IMR-90 (cell line): ENCODE measurements around the gene ALPK3. TPM values are rescaled to one million over a fixed set of nuclear protein-coding genes. Genes with fewer than 3 reads are reported as not detected.

ENCODE experiments used
- ATAC-seq: fragments of 200-7000 bp; cut with Tn5 transposase; 2 replicates; pipeline ENCODE4 v1.9.1; 2020; ENCODE audit warnings: low read depth, mild to moderate bottlenecking, moderate library complexity
- BruUV-seq: library from RNA; stranded (reverse); fragments of 400-500 nt; replicated peaks from 2 replicates; lab custom pipeline; 2021; lab: Mats Ljungman, UMichigan
- CTCF ChIA-PET: fragments of 300-600 bp; formaldehyde crosslinking; extraction: SDS; loops from one replicate; lab custom pipeline; 2021; ENCODE audit warnings: antibody characterized with exemption; lab: Yijun Ruan, JAX
- POLR2A ChIA-PET: fragments of 300-600 bp; sonication (Branson Sonifier 250); formaldehyde crosslinking; loops from one replicate; lab custom pipeline; 2022; ENCODE audit warnings: antibody characterized with exemption; ENCODE audit not compliant: unreplicated experiment; lab: Charles Lee
- DNase-seq: peaks from one replicate; pipeline ENCODE4 v3.0.0; 2013
- H2AFZ ChIP-seq: replicated peaks from 2 replicates; pipeline ENCODE3; 2013; ENCODE audit warnings: low read length, mild to moderate bottlenecking; ENCODE audit not compliant: poor library complexity
- H2AK5ac ChIP-seq: 2 replicates; pipeline ENCODE4 v1.6.1; 2013; ENCODE audit warnings: low read depth, low read length, inconsistent platforms
- H2AK9ac ChIP-seq: replicated peaks from 2 replicates; pipeline ENCODE3; 2013; ENCODE audit warnings: mild to moderate bottlenecking, low read depth, low read length, moderate library complexity; ENCODE audit not compliant: poor library complexity
- H2BK120ac ChIP-seq: 2 replicates; pipeline ENCODE4 v1.6.1; 2013; ENCODE audit warnings: low read depth, low read length, inconsistent platforms
- H2BK15ac ChIP-seq: 3 replicates; pipeline ENCODE4 v1.6.1; 2013; ENCODE audit warnings: low read depth, low read length, inconsistent platforms
- H2BK20ac ChIP-seq: 2 replicates; pipeline ENCODE4 v1.6.1; 2013; ENCODE audit warnings: low read depth, mild to moderate bottlenecking, inconsistent platforms, low read length, moderate library complexity
- H2BK5ac ChIP-seq: 2 replicates; pipeline ENCODE4 v1.6.1; 2013; ENCODE audit warnings: mild to moderate bottlenecking, low read depth, low read length, inconsistent platforms; ENCODE audit not compliant: poor library complexity, severe bottlenecking
- H3K14ac ChIP-seq: replicated peaks from 2 replicates; pipeline ENCODE4 v1.6.1; 2013; ENCODE audit warnings: low read depth, low read length, inconsistent platforms
- H3K18ac ChIP-seq: 2 replicates; pipeline ENCODE4 v1.6.1; 2013; ENCODE audit warnings: low read depth, low read length, control low read depth
- H3K23ac ChIP-seq: 2 replicates; pipeline ENCODE4 v1.6.1; 2013; ENCODE audit warnings: low read depth, low read length, inconsistent platforms
- H3K27ac ChIP-seq: 2 replicates; pipeline ENCODE4 v1.5.1; 2013; ENCODE audit warnings: mild to moderate bottlenecking, control low read depth, low read length; ENCODE audit not compliant: insufficient read depth
- H3K27me3 ChIP-seq: 2 replicates; pipeline ENCODE4 v1.6.1; 2013; ENCODE audit warnings: low read length; ENCODE audit not compliant: control insufficient read depth, insufficient read depth
- H3K36me3 ChIP-seq: 2 replicates; pipeline ENCODE4 v1.6.1; 2013; ENCODE audit warnings: low read length, mixed read lengths; ENCODE audit not compliant: control insufficient read depth, insufficient read depth
- H3K4ac ChIP-seq: 2 replicates; pipeline ENCODE4 v1.6.1; 2013; ENCODE audit warnings: low read depth, low read length, inconsistent platforms
- H3K4me1 ChIP-seq: 2 replicates; pipeline ENCODE4 v1.6.1; 2013; ENCODE audit warnings: low read length, mixed read lengths; ENCODE audit not compliant: control insufficient read depth, insufficient read depth
- H3K4me2 ChIP-seq: 2 replicates; pipeline ENCODE4 v1.6.1; 2013; ENCODE audit warnings: low read depth, mild to moderate bottlenecking, control low read depth, low read length, moderate library complexity
- H3K4me3 ChIP-seq: 2 replicates; pipeline ENCODE4 v1.5.1; 2013; ENCODE audit warnings: low read depth, mild to moderate bottlenecking, control low read depth, low read length, moderate library complexity; ENCODE audit not compliant: insufficient read depth
- H3K56ac ChIP-seq: 2 replicates; pipeline ENCODE4 v1.6.1; 2013; ENCODE audit warnings: low read length, inconsistent platforms; ENCODE audit not compliant: insufficient read depth; ENCODE audit errors: extremely low read depth
- H3K79me1 ChIP-seq, 2 experiments: 2 replicates each; pipeline ENCODE4 v1.6.1; 2013; ENCODE audit warnings: low read length in 2 of 2, inconsistent platforms in 1 of 2, low read depth in 1 of 2
- H3K9ac ChIP-seq: 2 replicates; pipeline ENCODE4 v1.6.1; 2013; ENCODE audit warnings: low read depth, low read length, control low read depth
- H3K9me1 ChIP-seq: 2 replicates; pipeline ENCODE4 v1.6.1; 2013; ENCODE audit warnings: low read length, inconsistent platforms; ENCODE audit not compliant: insufficient read depth
- H3K9me3 ChIP-seq: 2 replicates; pipeline ENCODE4 v1.6.1; 2013; ENCODE audit warnings: low read length; ENCODE audit not compliant: control insufficient read depth, insufficient read depth
- H4K20me1 ChIP-seq: 2 replicates; pipeline ENCODE4 v1.6.1; 2013; ENCODE audit warnings: low read length, inconsistent platforms; ENCODE audit not compliant: insufficient read depth
- H4K5ac ChIP-seq: 2 replicates; pipeline ENCODE4 v1.6.1; 2013; ENCODE audit warnings: mild to moderate bottlenecking, low read depth, low read length, control low read depth
- H4K8ac ChIP-seq, 2 experiments: 2 replicates each; pipeline ENCODE4 v1.6.1; 2013; ENCODE audit warnings: low read depth in 2 of 2, low read length in 2 of 2, control low read depth in 1 of 2, inconsistent platforms in 1 of 2
- H4K91ac ChIP-seq: 2 replicates; pipeline ENCODE4 v1.6.1; 2013; ENCODE audit warnings: low read depth, low read length, inconsistent platforms; ENCODE audit not compliant: insufficient read depth
- BHLHE40 ChIP-seq: fragments of 150-350 bp; IDR thresholded peaks from 2 replicates; pipeline ENCODE4 v1.6.1; 2016; ENCODE audit warnings: mild to moderate bottlenecking, low read depth, low read length
- CEBPB ChIP-seq: IDR thresholded peaks from 2 replicates; pipeline ENCODE4 v1.6.1; 2012; ENCODE audit warnings: low read depth, low read length, improper control_type of control experiment
- CHD1 ChIP-seq: IDR thresholded peaks from 2 replicates; pipeline ENCODE4 v1.6.1; 2012; ENCODE audit warnings: low read depth, low read length, improper control_type of control experiment
- ELK1 ChIP-seq: fragments of 150-350 bp; IDR thresholded peaks from 2 replicates; pipeline ENCODE4 v1.6.1; 2016; ENCODE audit warnings: low read depth, mild to moderate bottlenecking, low read length, moderate library complexity, borderline replicate concordance
- FOS ChIP-seq: fragments of 150-350 bp; IDR thresholded peaks from 2 replicates; pipeline ENCODE4 v1.6.1; 2016; ENCODE audit warnings: low read depth, low read length
- MAFK ChIP-seq: IDR thresholded peaks from 2 replicates; pipeline ENCODE4 v1.6.1; 2012; ENCODE audit warnings: low read depth, low read length, improper control_type of control experiment
- MAZ ChIP-seq: IDR thresholded peaks from 2 replicates; pipeline ENCODE4 v1.6.1; 2012; ENCODE audit warnings: low read depth, mild to moderate bottlenecking, low read length, improper control_type of control experiment, moderate library complexity, borderline replicate concordance
- MXI1 ChIP-seq: IDR thresholded peaks from 2 replicates; pipeline ENCODE4 v1.6.1; 2012; ENCODE audit warnings: low read depth, mild to moderate bottlenecking, low read length, moderate library complexity, borderline replicate concordance
- NFE2L2 ChIP-seq: fragments of 150-350 bp; IDR thresholded peaks from 2 replicates; pipeline ENCODE4 v1.6.1; 2016; ENCODE audit warnings: low read depth, mild to moderate bottlenecking, low read length
- POLR2A ChIP-seq: IDR thresholded peaks from 2 replicates; pipeline ENCODE4 v1.6.1; 2012; ENCODE audit warnings: mild to moderate bottlenecking, low read depth, low read length
- RAD21 ChIP-seq: IDR thresholded peaks from 2 replicates; pipeline ENCODE4 v1.6.1; 2012; ENCODE audit warnings: low read length, improper control_type of control experiment
- RCOR1 ChIP-seq: IDR thresholded peaks from 2 replicates; pipeline ENCODE4 v1.6.1; 2012; ENCODE audit warnings: mild to moderate bottlenecking, low read length, improper control_type of control experiment; ENCODE audit not compliant: insufficient replicate concordance
- RFX5 ChIP-seq: IDR thresholded peaks from 2 replicates; pipeline ENCODE4 v1.8.0; 2012; ENCODE audit warnings: low read depth, mild to moderate bottlenecking, low read length, moderate library complexity
- SMC3 ChIP-seq: fragments of 150-350 bp; IDR thresholded peaks from 2 replicates; pipeline ENCODE4 v1.6.1; 2016; ENCODE audit warnings: low read depth, mild to moderate bottlenecking, antibody characterized with exemption, low read length, moderate library complexity
- USF2 ChIP-seq: fragments of 150-350 bp; IDR thresholded peaks from 2 replicates; pipeline ENCODE4 v1.6.1; 2017; ENCODE audit warnings: mild to moderate bottlenecking, antibody characterized with exemption, low read length, low read depth
- WGBS, 2 experiments: methylation state at CpG; one replicate each; pipeline versions ENCODE4 v1.1.5 to v1.1.7; 2013; ENCODE audit warnings: missing lambda C conversion rate in 2 of 2; ENCODE audit not compliant: insufficient read length in 1 of 2; ENCODE audit errors: extremely low coverage in 2 of 2; 5-methylcytosine and 5-hydroxymethylcytosine counted together
- dilution Hi-C: fragments of 300-500 bp; cut with HindIII; formaldehyde crosslinking; loops from one replicate; pipeline ENCODE4 v1.14.3; 2018; ENCODE audit warnings: low sequenced_read_pairs; ENCODE audit not compliant: unreplicated experiment
- in situ Hi-C: fragments of 300-500 bp; cut with MboI; formaldehyde crosslinking; loops from 3 replicates; pipeline ENCODE4 v1.14.3; 2019; ENCODE audit warnings: low sequenced_read_pairs, inconsistent platforms, mixed read lengths
- intact Hi-C: fragments of 100-400 bp; cut with micrococcal nuclease; formaldehyde crosslinking; loops from 2 replicates; pipeline ENCODE4 v1.10.0; 2022
- polyA plus RNA-seq, 3 experiments: library from polyadenylated mRNA; depleted of rRNA; stranded (reverse); fragments of >200 nt; gene quantifications; 2 replicates each; pipeline ENCODE4 v1.2.3, GENCODE V29; 2012; ENCODE audit warnings: low replicate concordance in 1 of 3
- total RNA-seq: library from RNA; depleted of rRNA; stranded (reverse); fragments of >200 nt; gene quantifications from 2 replicates; pipeline ENCODE4 v1.2.3, GENCODE V29; 2012
- TF ChIP-seq, protein P1 (sequence below): conservative IDR thresholded peaks from 2 replicates; pipeline ENCODE4 v1.5.1; 2012; ENCODE audit warnings: mild to moderate bottlenecking, low read depth, low read length, improper control_type of control experiment

The ALPK3 gene
- total and polyA plus RNA-seq, 2 of the 4 experiments (the other 2 are of a cell fraction), result under 0.01 to 0.26 TPM

- CTCF ChIA-PET, result interaction anchor here (1.2 kb wide), 1 partner anchor 10 kb away, joined by 3 read pairs; no protein-coding TSS in a partner anchor
Measured at GRCh38 chr15:84887938-84888337, 70.8 kb downstream of the ALPK3 start.

More at GRCh38 chr15:84887938-84888337, 70.8 kb downstream of the ALPK3 start:
- H3K9me3 ChIP-seq, result no peaks in the 10 kb centered on the region
- H2AFZ ChIP-seq, result no peak overlapping the region
- H3K27me3 ChIP-seq, result peaks cover 38% of the 10 kb centered on the region
- H3K4me1 ChIP-seq, result no peaks in the 10 kb centered on the region
- H4K8ac ChIP-seq, result no peak overlapping the region
- H3K36me3 ChIP-seq, result no peaks in the 10 kb centered on the region
- no peak for ATAC-seq
- no peak overlapping the region for H3K23ac ChIP-seq
- H3K79me1 ChIP-seq, result no peaks in the 10 kb centered on the region
- BruUV-seq, result no TSS peak
- H3K18ac ChIP-seq, result no peak overlapping the region
- no peak overlapping the region for H3K4me3 ChIP-seq
- H3K27ac ChIP-seq, result no peak overlapping the region
- H3K14ac ChIP-seq, result no peak overlapping the region
- H2BK15ac ChIP-seq, result no peak overlapping the region
- POLR2A ChIA-PET, result no interaction called here
- no peak overlapping the region for H2AK9ac ChIP-seq
- no peak for DNase-seq
- no peak overlapping the region for H3K56ac ChIP-seq
- no peak overlapping the region for H4K91ac ChIP-seq
- dilution Hi-C loops, result no loop called here
- H2BK5ac ChIP-seq, result no peak overlapping the region
- H3K9ac ChIP-seq, result no peak overlapping the region
- no peaks in the 10 kb centered on the region for H3K9me1 ChIP-seq
- no peak overlapping the region for H2BK120ac ChIP-seq
- no peak overlapping the region for H2AK5ac ChIP-seq
- intact Hi-C loops, result no loop called here
- no peak overlapping the region for H2BK20ac ChIP-seq
- no peak overlapping the region for H3K4me2 ChIP-seq
- no peak overlapping the region for H3K4ac ChIP-seq
- TF ChIP-seq NFE2L2 (no peak), RCOR1 (no peak), CEBPB (no peak), SMC3 (no peak), MAZ (no peak), MAFK (no peak), FOS (no peak), RFX5 (no peak), CHD1 (no peak), RAD21 (no peak), ELK1 (no peak), MXI1 (no peak), BHLHE40 (no peak), USF2 (no peak), POLR2A (no peak)
- TF ChIP-seq, protein P1, sequence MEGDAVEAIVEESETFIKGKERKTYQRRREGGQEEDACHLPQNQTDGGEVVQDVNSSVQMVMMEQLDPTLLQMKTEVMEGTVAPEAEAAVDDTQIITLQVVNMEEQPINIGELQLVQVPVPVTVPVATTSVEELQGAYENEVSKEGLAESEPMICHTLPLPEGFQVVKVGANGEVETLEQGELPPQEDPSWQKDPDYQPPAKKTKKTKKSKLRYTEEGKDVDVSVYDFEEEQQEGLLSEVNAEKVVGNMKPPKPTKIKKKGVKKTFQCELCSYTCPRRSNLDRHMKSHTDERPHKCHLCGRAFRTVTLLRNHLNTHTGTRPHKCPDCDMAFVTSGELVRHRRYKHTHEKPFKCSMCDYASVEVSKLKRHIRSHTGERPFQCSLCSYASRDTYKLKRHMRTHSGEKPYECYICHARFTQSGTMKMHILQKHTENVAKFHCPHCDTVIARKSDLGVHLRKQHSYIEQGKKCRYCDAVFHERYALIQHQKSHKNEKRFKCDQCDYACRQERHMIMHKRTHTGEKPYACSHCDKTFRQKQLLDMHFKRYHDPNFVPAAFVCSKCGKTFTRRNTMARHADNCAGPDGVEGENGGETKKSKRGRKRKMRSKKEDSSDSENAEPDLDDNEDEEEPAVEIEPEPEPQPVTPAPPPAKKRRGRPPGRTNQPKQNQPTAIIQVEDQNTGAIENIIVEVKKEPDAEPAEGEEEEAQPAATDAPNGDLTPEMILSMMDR, result no peak
- 67% methylated on average over 1 of the region's 4 CpGs; no CpG with 5 or more reads in 1 of the 2 experiments for WGBS, 2 experiments
- in situ Hi-C loops, result no loop called here
- no peak overlapping the region for H4K5ac ChIP-seq
- no peaks in the 10 kb centered on the region for H4K20me1 ChIP-seq
